Upper lobe of left lung (tissue), 4 donors: Measurements from ENCODE around the gene RASGRF2.

Experiments used
- CTCF ChIP-seq, 6 experiments: fragments of 450-650 bp in 4 of 6; fragments of 200-600 bp in 2 of 6; sonication (generic) in 2 of 6; IDR thresholded peaks; one replicate each; pipeline ENCODE4 v1.5.1; 2016 to 2019; ENCODE audit warnings: antibody characterized with exemption in 6 of 6
- POLR2A ChIP-seq, 4 donors: fragments of 450-650 bp; IDR thresholded peaks; one replicate each; pipeline ENCODE4 v1.5.1; 2016 to 2017; ENCODE audit warnings: antibody characterized with exemption in 4 of 4, mild to moderate bottlenecking in 2 of 4
- POLR2AphosphoS5 ChIP-seq, 2 donors: sonication (generic); formaldehyde crosslinking; IDR thresholded peaks; one replicate each; pipeline ENCODE4 v1.5.1; 2017; ENCODE audit warnings: antibody characterized with exemption in 2 of 2

GRCh38 chr5:81006947-81007636 lies 46.9 kb downstream of the RASGRF2 start:
- no peak for TF ChIP-seq CTCF (IDR thresholded peaks at IDR 0.05)
- TF ChIP-seq POLR2A (IDR thresholded peaks at IDR 0.05): no peak
- no peak for TF ChIP-seq POLR2AphosphoS5 (IDR thresholded peaks at IDR 0.05)
